DND-41 (cell line): Measurements from ENCODE around the gene SLC6A7.

ENCODE experiments used
- EZH2 ChIP-seq: IDR thresholded peaks from 3 replicates; pipeline ENCODE4 v1.6.1; 2012; ENCODE audit warnings: borderline replicate concordance, low read depth, mild to moderate bottlenecking, moderate library complexity, low read length, inconsistent platforms; ENCODE audit not compliant: severe bottlenecking
- TF ChIP-seq, protein P1 (sequence below): IDR thresholded peaks from 2 replicates; pipeline ENCODE4 v1.5.1; 2012; ENCODE audit warnings: borderline replicate concordance, low read length, moderate library complexity, mild to moderate bottlenecking; ENCODE audit not compliant: poor library complexity, severe bottlenecking; ENCODE audit errors: extremely low read depth

GRCh38 chr5:150175076-150175475, 14.8 kb upstream of the SLC6A7 start:
- TF ChIP-seq, protein P1, sequence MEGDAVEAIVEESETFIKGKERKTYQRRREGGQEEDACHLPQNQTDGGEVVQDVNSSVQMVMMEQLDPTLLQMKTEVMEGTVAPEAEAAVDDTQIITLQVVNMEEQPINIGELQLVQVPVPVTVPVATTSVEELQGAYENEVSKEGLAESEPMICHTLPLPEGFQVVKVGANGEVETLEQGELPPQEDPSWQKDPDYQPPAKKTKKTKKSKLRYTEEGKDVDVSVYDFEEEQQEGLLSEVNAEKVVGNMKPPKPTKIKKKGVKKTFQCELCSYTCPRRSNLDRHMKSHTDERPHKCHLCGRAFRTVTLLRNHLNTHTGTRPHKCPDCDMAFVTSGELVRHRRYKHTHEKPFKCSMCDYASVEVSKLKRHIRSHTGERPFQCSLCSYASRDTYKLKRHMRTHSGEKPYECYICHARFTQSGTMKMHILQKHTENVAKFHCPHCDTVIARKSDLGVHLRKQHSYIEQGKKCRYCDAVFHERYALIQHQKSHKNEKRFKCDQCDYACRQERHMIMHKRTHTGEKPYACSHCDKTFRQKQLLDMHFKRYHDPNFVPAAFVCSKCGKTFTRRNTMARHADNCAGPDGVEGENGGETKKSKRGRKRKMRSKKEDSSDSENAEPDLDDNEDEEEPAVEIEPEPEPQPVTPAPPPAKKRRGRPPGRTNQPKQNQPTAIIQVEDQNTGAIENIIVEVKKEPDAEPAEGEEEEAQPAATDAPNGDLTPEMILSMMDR, result no peak
- TF ChIP-seq EZH2, result no peak
